ENCODE data around the gene CAMK2N2.

GRCh38 chr3:184228376-184229137 lies 32.8 kb downstream of the CAMK2N2 start:
- no peak for TF ChIP-seq CTCF (IDR thresholded peaks at IDR 0.05)
- TF ChIP-seq EZH2 (IDR thresholded peaks at IDR 0.05), result no peak
- TF ChIP-seq EZH2phosphoT487 (IDR thresholded peaks at IDR 0.05), result no peak

Data from neural progenitor cell (in vitro differentiated cells).